HG02885 (cell line): Measurements from ENCODE around the gene LRP10.
"Not testable (repeated sequence)": the region's sequence is repeated elsewhere in the genome, so short reads cannot be mapped to it uniquely, and the experiment has no call there.

ENCODE experiments used
- ATAC-seq: cut with Tn5 transposase; IDR thresholded peaks from one replicate; pipeline ENCODE4 v1.9.1; 2021; ENCODE audit warnings: mild to moderate bottlenecking; ENCODE audit not compliant: unreplicated experiment, poor library complexity

The LRP10 gene

DNA sequence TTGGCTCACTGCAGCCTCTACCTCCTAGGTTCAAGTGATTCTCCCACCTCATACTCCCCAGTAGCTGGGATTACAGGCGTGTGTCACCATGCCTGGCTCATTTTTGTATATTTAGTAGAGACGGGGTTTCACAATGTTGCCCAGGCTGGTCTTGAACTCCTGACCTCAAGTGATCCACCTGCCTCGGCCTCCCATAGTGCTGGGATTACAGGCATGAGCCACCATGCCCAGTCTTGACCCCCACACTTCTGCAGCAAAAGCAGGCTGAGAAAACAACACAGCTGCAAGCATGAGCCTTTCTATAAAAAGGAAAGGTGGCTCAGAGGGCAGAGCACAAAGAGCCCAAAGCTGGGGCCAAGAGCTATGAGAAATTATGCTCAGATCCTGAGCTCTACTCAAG lies 11.2 kb upstream of the LRP10 start:
- not testable (repeated sequence) for ATAC-seq

DNA sequence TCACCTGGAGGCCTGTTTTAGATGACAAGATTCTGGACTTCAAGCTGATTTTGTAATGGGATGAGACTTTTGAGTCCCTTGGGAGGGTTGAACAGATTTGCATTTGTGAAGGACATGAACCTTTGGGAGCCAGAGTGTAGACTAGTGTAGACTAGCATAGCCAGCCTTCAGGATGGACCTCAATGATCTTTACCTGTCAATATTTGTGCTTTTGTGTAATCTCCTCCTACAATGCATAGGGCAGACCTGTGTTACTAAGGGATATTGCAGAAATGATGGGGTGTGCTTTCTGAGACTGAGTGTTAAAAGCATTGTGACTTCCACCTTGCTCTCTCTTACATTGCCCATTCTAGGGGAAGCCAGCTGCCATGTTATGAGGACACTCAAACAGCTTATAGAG lies 9.9 kb upstream of the LRP10 start:
- no peak for ATAC-seq

DNA sequence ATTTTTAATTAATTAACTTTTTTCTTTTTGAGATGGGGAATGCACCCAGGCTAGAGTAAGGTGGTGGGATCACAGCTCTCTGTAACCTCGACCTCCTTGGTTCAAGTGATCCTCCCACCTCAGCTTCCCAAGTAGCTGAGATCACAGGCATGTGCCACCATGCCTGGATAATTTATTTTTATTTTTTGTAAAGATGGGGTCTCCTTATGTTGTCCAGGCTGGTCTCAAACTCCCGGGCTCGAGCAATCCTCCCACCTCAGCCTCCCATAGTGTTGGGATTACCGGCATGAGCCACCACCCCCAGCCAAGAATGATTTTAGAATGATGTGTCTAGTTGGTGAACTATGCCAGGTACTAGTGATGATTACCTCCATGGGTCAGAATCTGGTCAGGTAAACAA lies 6.6 kb upstream of the LRP10 start:
- no peak for ATAC-seq

DNA sequence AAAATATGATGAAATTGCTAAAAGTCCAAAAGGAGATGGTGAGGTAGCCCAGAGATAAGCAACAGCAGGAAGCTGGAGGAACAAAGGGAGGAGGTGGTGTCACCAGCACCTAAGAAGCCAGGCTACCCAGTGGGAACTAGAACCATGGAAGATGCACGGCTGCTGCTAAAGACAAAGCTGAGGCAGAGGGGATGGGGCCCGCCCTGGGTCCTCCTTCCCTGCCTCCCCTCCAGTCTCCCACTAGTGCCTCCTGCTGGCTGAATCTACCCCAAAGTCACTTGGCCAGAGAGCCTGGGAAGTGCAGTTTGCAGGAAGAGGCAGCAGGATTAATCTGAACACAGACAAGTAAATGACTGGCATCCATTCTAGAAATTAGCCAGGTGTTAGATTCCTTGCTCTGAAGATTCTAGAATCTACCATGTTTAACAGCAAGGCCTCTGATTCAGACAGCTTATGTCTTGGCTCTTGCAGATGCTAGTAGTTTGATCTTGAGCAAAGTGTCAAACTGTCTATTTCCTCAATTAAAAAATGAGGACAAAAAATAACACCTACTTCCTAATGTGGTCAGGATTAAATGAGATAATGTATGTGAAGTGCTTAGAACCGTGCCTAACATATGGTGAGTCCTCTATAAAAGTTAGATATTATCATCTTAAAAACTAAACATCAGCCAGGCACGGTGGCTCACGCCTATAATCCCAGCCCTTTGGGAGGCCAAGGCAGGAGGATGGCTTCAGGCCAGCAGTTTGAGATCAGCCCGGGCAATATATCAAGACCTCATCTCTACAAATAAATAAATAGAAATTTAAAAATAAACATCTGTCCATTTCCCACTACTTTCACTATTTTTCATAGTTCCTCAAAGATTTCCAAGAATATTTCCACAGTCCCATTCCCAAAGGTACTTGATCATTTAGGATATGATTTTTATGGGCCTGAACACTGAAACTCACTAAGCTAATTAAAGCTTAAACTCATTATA lies 5.8 kb upstream of the LRP10 start:
- ATAC-seq, result no peak

DNA sequence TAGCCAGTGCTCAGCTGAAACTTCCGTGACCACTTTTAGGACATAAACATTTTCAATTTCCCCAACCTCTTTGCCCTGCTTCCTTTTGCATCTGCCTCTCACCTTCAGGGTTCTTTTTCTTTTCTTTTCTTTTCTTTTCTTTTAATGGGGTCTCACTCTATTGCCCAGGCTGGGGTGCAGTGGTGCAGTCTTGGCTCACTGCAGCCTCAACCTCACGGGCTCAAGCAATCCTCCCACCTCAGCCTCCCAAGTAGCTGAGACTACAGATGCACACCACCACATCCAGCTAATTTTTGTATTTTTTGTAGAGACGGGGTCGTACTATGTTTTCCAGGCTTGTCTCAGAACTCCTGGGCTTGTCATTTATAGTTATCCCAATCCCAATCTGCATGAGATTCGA lies 4.7 kb upstream of the LRP10 start:
- no peak for ATAC-seq

DNA sequence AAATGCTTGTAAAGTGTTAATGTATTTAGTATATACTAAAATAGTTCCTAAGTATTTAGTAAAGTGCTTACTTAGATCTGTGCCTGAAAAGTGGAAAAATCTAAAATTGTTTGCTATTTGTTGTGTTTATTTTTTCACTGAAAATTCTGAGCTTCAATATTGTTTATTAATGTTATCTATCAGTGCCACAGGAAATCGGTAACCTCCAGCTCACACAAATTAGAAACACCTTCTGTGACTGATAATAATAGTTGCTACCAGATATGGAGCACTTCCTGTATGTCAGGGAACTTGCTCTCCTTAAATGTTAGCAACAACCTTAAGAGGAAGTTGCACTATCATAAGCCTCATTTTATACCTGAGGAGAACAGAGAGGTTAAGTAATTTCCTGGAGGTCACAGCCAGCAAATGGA lies 723 bp upstream of the LRP10 start:
- peak; percentile 40 for ATAC-seq

DNA sequence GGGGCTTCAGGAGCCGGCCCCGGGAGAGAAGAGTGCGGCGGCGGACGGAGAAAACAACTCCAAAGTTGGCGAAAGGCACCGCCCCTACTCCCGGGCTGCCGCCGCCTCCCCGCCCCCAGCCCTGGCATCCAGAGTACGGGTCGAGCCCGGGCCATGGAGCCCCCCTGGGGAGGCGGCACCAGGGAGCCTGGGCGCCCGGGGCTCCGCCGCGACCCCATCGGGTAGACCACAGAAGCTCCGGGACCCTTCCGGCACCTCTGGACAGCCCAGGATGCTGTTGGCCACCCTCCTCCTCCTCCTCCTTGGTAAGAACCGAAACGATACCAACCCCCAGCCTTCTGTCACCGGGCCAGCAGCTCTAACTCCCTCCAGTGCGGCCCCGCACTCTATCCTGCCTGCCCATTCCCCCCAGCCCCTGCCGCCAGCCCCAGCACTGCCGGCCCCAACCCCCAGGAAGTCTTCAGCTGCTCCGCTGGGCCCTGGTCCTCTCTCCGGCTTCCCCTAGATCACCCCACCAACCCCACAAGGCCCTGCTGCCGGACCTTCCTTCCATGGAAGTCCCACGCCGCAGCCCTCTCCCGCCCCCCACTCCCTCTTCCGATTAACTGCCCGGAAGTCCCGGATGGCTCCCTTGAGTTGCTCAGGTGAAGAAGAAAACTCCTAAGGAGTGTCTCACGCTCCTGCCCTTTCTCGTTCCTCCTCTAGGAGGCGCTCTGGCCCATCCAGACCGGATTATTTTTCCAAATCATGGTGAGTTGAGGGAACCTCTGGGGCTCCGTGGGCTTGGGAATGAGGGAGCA lies 693 bp downstream of the LRP10 start:
- ATAC-seq, result peak; percentile 29

DNA sequence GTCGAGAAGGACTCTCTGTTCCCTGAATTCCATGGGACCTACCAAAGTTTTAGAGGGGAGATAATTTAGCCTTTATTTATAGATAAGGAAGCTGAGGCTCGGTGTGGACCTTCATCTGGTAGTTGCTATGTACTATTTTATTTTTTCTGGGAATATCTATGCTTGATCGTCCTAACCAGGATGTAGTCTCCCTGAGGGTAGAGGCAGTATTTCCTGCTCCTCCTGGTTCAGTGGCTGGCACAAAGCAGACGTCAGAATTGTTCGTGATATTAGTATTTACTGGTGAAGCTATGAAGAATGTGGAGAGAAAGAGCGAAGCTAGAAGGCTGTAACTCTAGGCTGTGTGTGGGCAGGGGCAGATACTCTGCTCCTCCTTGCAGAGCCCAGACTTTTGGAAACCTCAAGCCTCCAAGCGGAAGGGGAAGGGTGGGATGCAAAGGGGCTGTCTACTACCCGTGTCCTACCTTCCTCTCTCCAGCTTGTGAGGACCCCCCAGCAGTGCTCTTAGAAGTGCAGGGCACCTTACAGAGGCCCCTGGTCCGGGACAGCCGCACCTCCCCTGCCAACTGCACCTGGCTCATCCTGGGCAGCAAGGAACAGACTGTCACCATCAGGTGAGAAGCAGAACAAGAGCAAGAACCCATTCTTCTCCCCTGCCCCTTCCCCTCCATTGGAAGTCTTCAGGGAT lies 1.4 kb downstream of the LRP10 start:
- no peak for ATAC-seq

DNA sequence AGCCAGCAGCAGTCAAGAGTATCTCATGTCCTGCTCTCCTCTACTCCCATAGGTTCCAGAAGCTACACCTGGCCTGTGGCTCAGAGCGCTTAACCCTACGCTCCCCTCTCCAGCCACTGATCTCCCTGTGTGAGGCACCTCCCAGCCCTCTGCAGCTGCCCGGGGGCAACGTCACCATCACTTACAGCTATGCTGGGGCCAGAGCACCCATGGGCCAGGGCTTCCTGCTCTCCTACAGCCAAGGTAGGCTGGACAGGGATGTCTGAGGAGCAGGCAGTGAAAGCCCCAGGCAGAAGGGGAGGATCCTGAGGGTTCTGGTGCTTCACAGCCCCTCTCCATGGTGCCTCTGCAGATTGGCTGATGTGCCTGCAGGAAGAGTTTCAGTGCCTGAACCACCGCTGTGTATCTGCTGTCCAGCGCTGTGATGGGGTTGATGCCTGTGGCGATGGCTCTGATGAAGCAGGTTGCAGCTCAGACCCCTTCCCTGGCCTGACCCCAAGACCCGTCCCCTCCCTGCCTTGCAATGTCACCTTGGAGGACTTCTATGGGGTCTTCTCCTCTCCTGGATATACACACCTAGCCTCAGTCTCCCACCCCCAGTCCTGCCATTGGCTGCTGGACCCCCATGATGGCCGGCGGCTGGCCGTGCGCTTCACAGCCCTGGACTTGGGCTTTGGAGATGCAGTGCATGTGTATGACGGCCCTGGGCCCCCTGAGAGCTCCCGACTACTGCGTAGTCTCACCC lies 3.6 kb downstream of the LRP10 start:
- no peak for ATAC-seq

DNA sequence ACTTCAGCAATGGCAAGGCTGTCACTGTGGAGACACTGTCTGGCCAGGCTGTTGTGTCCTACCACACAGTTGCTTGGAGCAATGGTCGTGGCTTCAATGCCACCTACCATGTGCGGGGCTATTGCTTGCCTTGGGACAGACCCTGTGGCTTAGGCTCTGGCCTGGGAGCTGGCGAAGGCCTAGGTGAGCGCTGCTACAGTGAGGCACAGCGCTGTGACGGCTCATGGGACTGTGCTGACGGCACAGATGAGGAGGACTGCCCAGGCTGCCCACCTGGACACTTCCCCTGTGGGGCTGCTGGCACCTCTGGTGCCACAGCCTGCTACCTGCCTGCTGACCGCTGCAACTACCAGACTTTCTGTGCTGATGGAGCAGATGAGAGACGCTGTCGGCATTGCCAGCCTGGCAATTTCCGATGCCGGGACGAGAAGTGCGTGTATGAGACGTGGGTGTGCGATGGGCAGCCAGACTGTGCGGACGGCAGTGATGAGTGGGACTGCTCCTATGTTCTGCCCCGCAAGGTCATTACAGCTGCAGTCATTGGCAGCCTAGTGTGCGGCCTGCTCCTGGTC lies 4.3 kb downstream of the LRP10 start:
- ATAC-seq, result no peak

DNA sequence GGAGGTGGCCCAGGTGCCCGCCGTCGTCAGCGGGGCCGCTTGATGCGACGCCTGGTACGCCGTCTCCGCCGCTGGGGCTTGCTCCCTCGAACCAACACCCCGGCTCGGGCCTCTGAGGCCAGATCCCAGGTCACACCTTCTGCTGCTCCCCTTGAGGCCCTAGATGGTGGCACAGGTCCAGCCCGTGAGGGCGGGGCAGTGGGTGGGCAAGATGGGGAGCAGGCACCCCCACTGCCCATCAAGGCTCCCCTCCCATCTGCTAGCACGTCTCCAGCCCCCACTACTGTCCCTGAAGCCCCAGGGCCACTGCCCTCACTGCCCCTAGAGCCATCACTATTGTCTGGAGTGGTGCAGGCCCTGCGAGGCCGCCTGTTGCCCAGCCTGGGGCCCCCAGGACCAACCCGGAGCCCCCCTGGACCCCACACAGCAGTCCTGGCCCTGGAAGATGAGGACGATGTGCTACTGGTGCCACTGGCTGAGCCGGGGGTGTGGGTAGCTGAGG lies 5.5 kb downstream of the LRP10 start:
- ATAC-seq, result no peak

DNA sequence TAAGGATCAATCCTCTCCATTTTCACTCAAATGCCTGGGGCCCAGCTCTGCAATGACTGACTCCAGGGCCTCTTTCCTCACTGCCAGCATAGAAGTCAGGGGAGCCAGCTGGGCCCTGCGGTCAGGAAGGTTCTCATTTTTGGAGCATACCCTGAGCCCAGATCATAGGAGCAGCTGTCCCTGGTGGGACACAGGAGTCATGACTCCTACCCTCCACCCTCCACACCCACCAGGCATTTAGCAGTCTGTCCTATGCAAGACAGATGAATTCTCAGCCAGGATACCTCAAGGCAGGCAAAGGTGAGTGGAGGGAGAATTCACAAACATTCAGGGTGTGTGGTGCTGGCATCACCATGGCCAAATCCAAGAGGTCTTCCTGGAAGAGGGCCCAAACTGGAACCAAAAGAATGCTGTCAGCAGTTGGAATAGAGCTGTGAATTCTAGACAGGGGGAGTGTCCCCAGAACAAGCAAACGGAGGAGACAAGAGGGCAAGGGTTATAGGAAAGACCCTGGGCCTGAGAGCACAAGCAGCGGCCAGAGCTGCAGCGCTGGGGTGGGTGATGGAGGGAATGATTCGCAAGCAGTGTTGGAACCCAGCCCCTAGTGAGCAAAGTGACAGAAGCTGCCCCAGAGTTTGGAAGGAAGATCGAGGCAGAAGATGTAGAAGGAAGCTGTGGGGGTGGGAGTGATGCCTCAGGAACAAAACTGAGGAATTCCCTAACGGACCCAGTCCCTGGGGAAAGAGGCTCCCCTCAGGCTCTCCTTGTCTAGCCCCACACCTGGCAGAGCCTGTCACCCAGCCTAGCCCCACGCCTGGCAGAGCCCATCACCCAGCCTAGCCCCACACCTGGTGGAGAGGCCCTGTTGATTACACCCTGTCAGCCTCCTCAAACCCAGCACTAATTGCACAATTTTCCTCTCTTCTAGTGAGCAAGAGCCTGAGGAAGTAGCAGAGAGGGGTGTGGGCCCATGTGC lies 7.0 kb downstream of the LRP10 start:
- ATAC-seq, result no peak

DNA sequence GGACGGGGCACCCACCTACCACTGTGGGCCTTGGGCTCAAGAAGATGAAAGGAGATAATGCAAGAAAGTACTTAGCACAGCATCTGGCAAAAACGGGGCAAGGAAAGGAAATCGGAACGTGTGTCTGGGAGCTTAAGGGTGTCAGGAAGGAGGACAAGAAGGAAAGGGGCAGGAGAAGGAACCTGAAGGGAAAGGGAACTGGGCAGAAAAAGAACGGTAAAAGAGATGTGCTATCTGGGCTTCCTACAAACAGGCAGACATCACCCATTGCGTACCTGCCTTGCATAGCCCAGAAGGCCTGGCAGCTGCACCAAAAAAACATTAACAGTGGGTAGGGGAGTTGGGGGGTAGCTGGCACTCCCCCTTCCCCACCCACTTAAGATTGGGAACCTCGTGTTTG lies 10.5 kb downstream of the LRP10 start:
- ATAC-seq, result no peak

DNA sequence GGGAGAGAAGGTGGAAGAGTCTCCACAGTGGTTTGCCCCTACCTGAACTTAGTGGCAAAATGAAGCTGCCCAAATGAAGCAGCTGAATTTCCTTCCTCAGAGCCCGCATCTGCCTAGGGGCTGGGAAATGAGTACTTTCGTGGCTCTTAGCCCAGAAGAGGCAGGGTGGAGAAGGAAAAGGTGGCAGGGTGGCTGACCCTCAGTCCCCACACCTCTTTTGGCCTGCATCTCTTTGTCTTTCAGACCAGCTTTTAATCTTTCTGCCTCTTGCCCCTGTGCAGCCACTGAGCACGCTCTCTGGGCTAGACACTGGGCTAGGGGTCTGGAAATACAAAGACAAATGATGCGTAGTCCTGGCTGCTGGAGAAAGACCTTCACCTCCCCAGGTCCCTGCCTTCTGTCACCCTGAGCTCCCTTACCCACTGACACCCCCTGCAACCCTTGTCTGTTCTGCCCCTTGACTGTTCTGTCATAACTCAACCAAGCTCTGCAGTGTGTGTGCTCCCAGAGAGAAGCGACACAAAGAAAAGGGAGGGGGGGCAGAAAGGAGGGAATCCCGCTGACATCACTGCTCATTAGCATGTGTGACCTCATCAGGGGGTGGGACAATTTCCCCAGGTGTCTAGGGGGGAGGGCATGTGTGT lies 11.1 kb downstream of the LRP10 start:
- no peak for ATAC-seq

DNA sequence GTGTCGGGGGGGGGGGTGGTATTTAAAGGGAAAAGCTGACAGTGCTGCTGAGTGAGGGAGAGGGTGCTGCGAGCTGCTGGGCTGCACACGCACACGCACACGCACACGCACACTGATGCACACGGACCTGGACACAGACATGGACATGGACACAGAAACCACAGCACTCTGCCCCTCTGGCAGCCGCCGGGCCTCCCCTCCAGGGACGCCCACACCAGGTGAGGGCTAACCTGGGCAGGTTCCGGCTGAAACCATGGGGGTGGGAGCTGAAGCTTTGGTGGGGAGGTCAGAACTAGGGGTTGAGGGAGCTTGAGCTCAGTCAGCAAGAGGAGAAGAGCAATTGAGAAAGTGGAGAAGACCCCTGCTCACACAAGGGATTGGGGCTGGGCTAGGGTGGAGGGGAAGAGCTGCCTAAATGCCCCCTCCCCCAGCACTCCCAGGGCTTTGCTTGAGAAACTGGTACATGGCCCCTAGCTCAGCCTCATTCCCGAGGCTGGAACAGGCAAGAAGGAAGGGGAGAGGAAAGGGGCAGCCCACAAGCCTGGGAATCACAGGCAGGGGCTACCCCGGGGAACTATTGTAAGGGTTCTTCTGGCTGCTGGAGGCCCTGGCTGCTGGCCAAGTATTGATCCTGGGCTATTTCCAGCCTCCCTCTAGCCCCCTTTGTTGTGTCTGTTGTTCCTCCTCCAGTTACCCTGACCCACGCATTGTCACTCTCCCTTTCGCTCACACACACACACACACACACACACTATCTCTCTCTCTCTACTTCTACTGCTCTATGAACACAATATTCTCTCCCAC lies 11.8 kb downstream of the LRP10 start, which contains the start of gene REM2:
TSS of gene REM2 (plus strand) at position 50 of the 804 bp plus-strand sequence. CDS start at position 116, 66 bp downstream.
- no peak for ATAC-seq

DNA sequence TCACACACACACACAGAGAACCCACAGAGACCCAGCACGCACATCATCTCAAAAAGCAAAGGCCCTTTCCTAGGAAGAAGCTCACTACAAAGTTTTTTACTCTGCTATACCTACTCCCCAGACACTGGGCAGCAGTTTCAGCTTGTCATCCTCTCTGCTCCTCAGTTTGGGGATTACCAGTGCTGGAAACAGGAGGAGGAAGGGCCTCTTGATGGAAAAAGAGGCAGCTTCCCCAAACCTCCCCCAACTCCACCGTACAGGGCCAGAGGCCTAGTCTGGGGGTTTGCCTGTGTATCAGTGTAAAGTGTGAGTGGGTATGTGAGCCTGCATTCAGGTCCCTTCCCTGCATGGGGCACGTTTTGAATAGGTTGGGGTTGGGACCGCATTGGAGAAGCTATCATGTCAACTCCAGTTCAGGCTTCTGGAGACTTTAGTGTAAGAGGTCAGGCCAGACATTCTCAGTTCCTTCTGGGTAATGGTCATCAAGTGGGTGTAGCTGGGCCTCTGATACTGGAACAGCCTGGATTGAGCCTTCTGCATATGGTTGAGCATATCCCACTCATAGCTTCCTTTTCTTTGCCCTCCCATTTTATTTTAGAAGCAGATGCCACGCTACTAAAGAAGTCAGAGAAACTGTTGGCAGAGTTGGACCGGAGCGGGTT lies 12.7 kb downstream of the LRP10 start:
- no peak for ATAC-seq
